H1 (cell line): ENCODE measurements around the gene STXBP2. TPM values are rescaled to one million over a fixed set of nuclear protein-coding genes. Genes with fewer than 3 reads are reported as not detected.

Experiments
- ASH2L ChIP-seq: fragments of 200-600, 300-600 bp; sonication (generic); IDR thresholded peaks from one replicate; pipeline ENCODE4 v1.7.1; 2017; ENCODE audit warnings: low read length
- ATF3 ChIP-seq: IDR thresholded peaks from 2 replicates; pipeline ENCODE4 v1.6.1; 2011; ENCODE audit warnings: low read depth, mild to moderate bottlenecking, low read length; ENCODE audit not compliant: insufficient read depth
- CBX5 ChIP-seq: fragments of 300-800, 300-1000 bp; sonication (generic); IDR thresholded peaks from 2 replicates; pipeline ENCODE4 v1.7.1; 2016; ENCODE audit warnings: antibody characterized with exemption, low read length, low read depth
- CEBPB ChIP-seq: IDR thresholded peaks from 2 replicates; pipeline ENCODE4 v1.6.1; 2012; ENCODE audit warnings: low read depth, low read length
- CTCF ChIP-seq, 3 experiments: IDR thresholded peaks; 1 replicate in 2 of 3; 2 replicates in 1 of 3; pipeline versions ENCODE4 v1.5.1 to v1.6.1; 2011; ENCODE audit warnings: low read length in 3 of 3, mild to moderate bottlenecking in 3 of 3, inconsistent platforms in 2 of 3, low read depth in 1 of 3, moderate library complexity in 1 of 3; ENCODE audit not compliant: insufficient read depth in 1 of 3; ENCODE audit errors: control extremely low read depth in 1 of 3
- E2F6 ChIP-seq: IDR thresholded peaks from 2 replicates; pipeline ENCODE4 v1.6.1; 2012; ENCODE audit warnings: inconsistent platforms
- FOSL1 ChIP-seq: IDR thresholded peaks from 2 replicates; pipeline ENCODE4 v1.6.1; 2011; ENCODE audit warnings: mild to moderate bottlenecking, low read depth, low read length, moderate library complexity; ENCODE audit not compliant: insufficient read depth
- GTF2F1 ChIP-seq: IDR thresholded peaks from 2 replicates; pipeline ENCODE4 v1.6.1; 2012; ENCODE audit warnings: low read depth, low read length, improper control_type of control experiment, borderline replicate concordance
- HDAC2 ChIP-seq, 2 experiments: fragments of 300-600 bp in 1 of 2; sonication (generic) in 1 of 2; IDR thresholded peaks; 2 replicates each; pipeline ENCODE4 v1.6.1; 2011 to 2012; ENCODE audit warnings: low read depth in 2 of 2, low read length in 2 of 2, mild to moderate bottlenecking in 2 of 2, moderate library complexity in 2 of 2, borderline replicate concordance in 1 of 2, inconsistent platforms in 1 of 2
- JUN ChIP-seq: IDR thresholded peaks from 2 replicates; pipeline ENCODE4 v1.6.1; 2011; ENCODE audit warnings: low read depth, mild to moderate bottlenecking, improper control_type of control experiment, low read length
- KDM4A ChIP-seq: IDR thresholded peaks from one replicate; pipeline ENCODE4 v1.7.1; 2012; ENCODE audit warnings: low read depth, mild to moderate bottlenecking, moderate library complexity, low read length, inconsistent platforms; ENCODE audit not compliant: severe bottlenecking
- KDM5A ChIP-seq: fragments of 200-600 bp; IDR thresholded peaks from 2 replicates; pipeline ENCODE4 v1.7.1; 2012; ENCODE audit warnings: mild to moderate bottlenecking, low read length, inconsistent platforms, mixed read lengths
- PHF8 ChIP-seq: fragments of 200-600 bp; sonication (generic); conservative IDR thresholded peaks from 2 replicates; pipeline ENCODE4 v1.7.1; 2012; ENCODE audit warnings: low read depth, mild to moderate bottlenecking, inconsistent platforms, low read length, moderate library complexity
- RBBP5 ChIP-seq: IDR thresholded peaks from 2 replicates; pipeline ENCODE4 v1.7.1; 2012; ENCODE audit warnings: low read depth, mild to moderate bottlenecking, inconsistent platforms, low read length, moderate library complexity, borderline replicate concordance
- SIN3A ChIP-seq, 2 experiments: IDR thresholded peaks in 1 of 2; conservative IDR thresholded peaks in 1 of 2; 2 replicates each; pipeline ENCODE4 v1.6.1; 2011 to 2012; ENCODE audit warnings: low read length in 2 of 2, improper control_type of control experiment in 1 of 2, low read depth in 1 of 2, mild to moderate bottlenecking in 1 of 2
- SP2 ChIP-seq: IDR thresholded peaks from 2 replicates; pipeline ENCODE4 v1.6.1; 2012; ENCODE audit warnings: mild to moderate bottlenecking, low read length, inconsistent platforms
- SP4 ChIP-seq: IDR thresholded peaks from 2 replicates; pipeline ENCODE4 v1.6.1; 2012; ENCODE audit warnings: low read length, inconsistent platforms
- SRF ChIP-seq: IDR thresholded peaks from 2 replicates; pipeline ENCODE4 v1.6.1; 2011; ENCODE audit warnings: mild to moderate bottlenecking, low read depth, low read length, moderate library complexity
- TAF1 ChIP-seq: IDR thresholded peaks from 2 replicates; pipeline ENCODE4 v1.6.1; 2011; ENCODE audit warnings: mild to moderate bottlenecking, low read depth, low read length
- TCF12 ChIP-seq: IDR thresholded peaks from 2 replicates; pipeline ENCODE4 v1.6.1; 2011; ENCODE audit warnings: low read depth, mild to moderate bottlenecking, low read length
- polyA plus RNA-seq, 7 experiments: library from polyadenylated mRNA; depleted of rRNA in 3 of 7; stranded (reverse) in 5 of 7; unstranded in 2 of 7; fragments of >200 nt in 5 of 7; fragments of 200-250 nt in 2 of 7; gene quantifications; 1 replicate in 5 of 7; 2 replicates in 1 of 7; 4 replicates in 1 of 7; pipeline versions ENCODE4 v1.2.1 to v1.2.3, GENCODE V29; 2011 to 2013; ENCODE audit warnings: missing spikeins in 2 of 7, mixed read lengths in 2 of 7
- total RNA-seq: library from RNA; stranded (reverse); fragmentation: NEBNext Ultra II Directional; extraction: Animal tissue kit (Norgen Biotek cat#: 25700); gene quantifications from 2 replicates; pipeline ENCODE4 v1.2.1, GENCODE V29; 2021

The STXBP2 gene
- total and polyA plus RNA-seq, 2 of the 8 experiments (the other 6 are each of a cell fraction or from before 2014, with no cell fraction given), result 52.9 to 53.8 TPM

- TF ChIP-seq TCF12 (peak; percentile 70; the same call in 1 of the 2 replicates), KDM4A (peak; percentile 32), KDM5A (no peak), TAF1 (peak; percentile 85), FOSL1 (no peak), PHF8 (peak; percentile 84), SP4 (peak; percentile 74; the same call in 1 of the 2 replicates), JUN (no peak), RBBP5 (no peak), HDAC2 (IDR thresholded peaks at IDR 0.05; ENCODE audit: borderline replicate concordance in 1 of 2, low read depth in 2 of 2, low read length in 2 of 2) (no peak), E2F6 (peak; percentile 99), SRF (no peak), CEBPB (0 out of 2 replicates have a peak, but pooled peaks have one; percentile 11), CTCF (IDR thresholded peaks at IDR 0.05; ENCODE audit: control extremely low read depth in 1 of 3, insufficient read depth in 1 of 3, low read depth in 1 of 3, low read length in 3 of 3) (peak in 1 of 3 experiments; percentile 6; a peak in 1 of 4 replicates), SP2 (no peak), GTF2F1 (no peak), SIN3A (conservative IDR thresholded peaks at IDR 0.05 in 1 of 2, IDR thresholded peaks at IDR 0.05 in 1 of 2; ENCODE audit: low read depth in 1 of 2, low read length in 2 of 2) (peak in 1 of 2 experiments; percentile 8; a peak in 1 of 4 replicates), ASH2L (no peak), CBX5 (no peak), ATF3 (no peak)
These were observed at the start of gene STXBP2 (continued) for GRCh38 chr19:7636691-7637373.
